Liver (tissue), 9 donors: Measurements from ENCODE around the gene USP6NL. TPM values are rescaled to one million over a fixed set of nuclear protein-coding genes. Genes with fewer than 3 reads are reported as not detected.

ENCODE experiments used
- DNase-seq: peaks from one replicate; pipeline ENCODE4 v3.0.0-alpha.2; 2017; ENCODE audit warnings: low spot score
- H3K27ac ChIP-seq, 2 donors: one replicate each; pipeline ENCODE4 v1.7.0; 2013; ENCODE audit warnings: inconsistent platforms in 2 of 2, low read length in 2 of 2, control low read depth in 1 of 2, low read depth in 1 of 2, mild to moderate bottlenecking in 1 of 2
- H3K27me3 ChIP-seq, 4 donors: one replicate each; pipeline versions ENCODE4 v1.6.1 to v1.7.0; 2013; ENCODE audit warnings: low read length in 3 of 4, inconsistent platforms in 1 of 4, mild to moderate bottlenecking in 1 of 4, moderate library complexity in 1 of 4; ENCODE audit not compliant: control insufficient read depth in 4 of 4, insufficient read depth in 4 of 4
- H3K36me3 ChIP-seq, 4 donors: one replicate each; pipeline versions ENCODE4 v1.6.1 to v1.7.0; 2013; ENCODE audit warnings: low read length in 3 of 4, mild to moderate bottlenecking in 3 of 4, low read depth in 1 of 4, moderate library complexity in 1 of 4; ENCODE audit not compliant: control insufficient read depth in 4 of 4, insufficient read depth in 3 of 4
- H3K4me1 ChIP-seq, 4 donors: one replicate each; pipeline versions ENCODE4 v1.6.1 to v1.7.0; 2013; ENCODE audit warnings: low read length in 3 of 4, mild to moderate bottlenecking in 3 of 4, moderate library complexity in 1 of 4; ENCODE audit not compliant: control insufficient read depth in 4 of 4, insufficient read depth in 4 of 4
- H3K4me3 ChIP-seq, 3 donors: one replicate each; pipeline versions ENCODE4 v1.6.1 to v1.7.0; 2013; ENCODE audit warnings: low read length in 3 of 3, control low read depth in 1 of 3, low read depth in 1 of 3, mild to moderate bottlenecking in 1 of 3
- H3K9ac ChIP-seq, 2 donors: one replicate each; pipeline ENCODE4 v1.7.0; 2013; ENCODE audit warnings: low read length in 2 of 2, mild to moderate bottlenecking in 2 of 2, moderate library complexity in 2 of 2, control low read depth in 1 of 2, low read depth in 1 of 2
- H3K9me3 ChIP-seq, 4 donors: one replicate each; pipeline versions ENCODE4 v1.6.1 to v1.7.0; 2013; ENCODE audit warnings: low read length in 3 of 4; ENCODE audit not compliant: control insufficient read depth in 4 of 4
- ATF3 ChIP-seq: IDR thresholded peaks from 2 replicates; pipeline ENCODE4 v1.6.1; 2016; ENCODE audit warnings: antibody characterized with exemption
- CTCF ChIP-seq: fragments of 150-350 bp; IDR thresholded peaks from 2 replicates; pipeline ENCODE4 v1.5.1; 2017; ENCODE audit warnings: improper control_type of control experiment, low read depth, low read length; ENCODE audit not compliant: missing input control
- EGR1 ChIP-seq, 2 donors: IDR thresholded peaks; 2 replicates each; pipeline ENCODE4 v1.6.1; 2016 to 2018; ENCODE audit warnings: antibody characterized with exemption in 2 of 2, low read depth in 2 of 2
- FOXA1 ChIP-seq: IDR thresholded peaks from 2 replicates; pipeline ENCODE4 v1.6.1; 2016; ENCODE audit warnings: antibody characterized with exemption
- FOXA2 ChIP-seq: IDR thresholded peaks from 2 replicates; pipeline ENCODE4 v1.6.1; 2016; ENCODE audit warnings: antibody characterized with exemption
- GABPA ChIP-seq, 2 donors: IDR thresholded peaks in 1 of 2; conservative IDR thresholded peaks in 1 of 2; 2 replicates each; pipeline ENCODE4 v1.6.1; 2016; ENCODE audit warnings: antibody characterized with exemption in 2 of 2, mild to moderate bottlenecking in 1 of 2, moderate library complexity in 1 of 2
- HNF4A ChIP-seq, 2 donors: conservative IDR thresholded peaks; 2 replicates each; pipeline ENCODE4 v1.6.1; 2016; ENCODE audit warnings: antibody characterized with exemption in 2 of 2, mild to moderate bottlenecking in 2 of 2
- HNF4G ChIP-seq: IDR thresholded peaks from 2 replicates; pipeline ENCODE4 v1.6.1; 2016; ENCODE audit warnings: antibody characterized with exemption
- JUND ChIP-seq, 2 donors: IDR thresholded peaks; 2 replicates each; pipeline ENCODE4 v1.6.1; 2016; ENCODE audit warnings: antibody characterized with exemption in 2 of 2
- MAX ChIP-seq: IDR thresholded peaks from 2 replicates; pipeline ENCODE4 v1.6.1; 2016; ENCODE audit warnings: antibody characterized with exemption
- NR2F2 ChIP-seq: IDR thresholded peaks from 2 replicates; pipeline ENCODE4 v1.6.1; 2016; ENCODE audit warnings: antibody characterized with exemption
- RAD21 ChIP-seq, 2 donors: IDR thresholded peaks; 2 replicates each; pipeline ENCODE4 v1.6.1; 2016; ENCODE audit warnings: antibody characterized with exemption in 2 of 2, mild to moderate bottlenecking in 2 of 2
- REST ChIP-seq: IDR thresholded peaks from 2 replicates; pipeline ENCODE4 v1.6.1; 2016; ENCODE audit warnings: antibody characterized with exemption, mild to moderate bottlenecking
- RXRA ChIP-seq, 2 donors: IDR thresholded peaks; 2 replicates each; pipeline ENCODE4 v1.6.1; 2017 to 2018; ENCODE audit warnings: antibody characterized with exemption in 2 of 2, mild to moderate bottlenecking in 1 of 2
- SP1 ChIP-seq: IDR thresholded peaks from 2 replicates; pipeline ENCODE4 v1.6.1; 2018; ENCODE audit warnings: antibody characterized with exemption, mild to moderate bottlenecking
- TAF1 ChIP-seq: conservative IDR thresholded peaks from 2 replicates; pipeline ENCODE4 v1.6.1; 2016; ENCODE audit warnings: antibody characterized with exemption, mild to moderate bottlenecking
- YY1 ChIP-seq: IDR thresholded peaks from 2 replicates; pipeline ENCODE4 v1.6.1; 2016; ENCODE audit warnings: antibody characterized with exemption, mild to moderate bottlenecking
- ZBTB33 ChIP-seq: IDR thresholded peaks from 2 replicates; pipeline ENCODE4 v1.6.1; 2016; ENCODE audit warnings: antibody characterized with exemption
- WGBS: extraction: QIAGEN DNeasy Blood & Tissue Kit; methylation state at CpG from one replicate; pipeline ENCODE4 v1.1.7; 2013; 5-methylcytosine and 5-hydroxymethylcytosine counted together
- polyA plus RNA-seq, 2 donors: library from polyadenylated mRNA; stranded (reverse) in 1 of 2; unstranded in 1 of 2; fragments of 200-250 nt in 1 of 2; fragments of >200 nt in 1 of 2; fragmentation: Nextera tagmentation in 1 of 2; extraction: Ambion mirVana in 1 of 2; gene quantifications; one replicate each; pipeline versions ENCODE4 v1.2.1 to v1.2.3, GENCODE V29; 2013 to 2015
- total RNA-seq, 2 donors: library from RNA; depleted of rRNA; stranded (reverse); fragments of >200 nt; gene quantifications; one replicate each; pipeline ENCODE4 v1.2.3, GENCODE V29; 2014
- donor health status: healthy.
- donor health status: healthy.
- donor health status: healthy.
- donor health status: healthy.
- donor health status: healthy.

Gene USP6NL
- total and polyA plus RNA-seq, 4 donors: 3.8 to 15.0 (median 10.2) TPM

GRCh38 chr10:11416974-11417373 is 194.5 kb downstream of the USP6NL start:
- H3K4me3 ChIP-seq: no peak overlapping the region
- peaks cover 0 to 6% (median 2%) of the 10 kb centered on the region in 4 donors for H3K9me3 ChIP-seq
- H3K36me3 ChIP-seq: no peaks in the 10 kb centered on the region
- 87% methylated on average over 2 of the region's 2 CpGs for WGBS
- H3K4me1 ChIP-seq: peaks cover 0 to 9% (median 4%) of the 10 kb centered on the region in 4 donors
- no peaks in the 10 kb centered on the region for H3K27me3 ChIP-seq
- TF ChIP-seq EGR1 (IDR thresholded peaks at IDR 0.05; ENCODE audit: low read depth in 2 of 2): no peak
- no peak for TF ChIP-seq ATF3
- TF ChIP-seq FOXA1: no peak
- TF ChIP-seq HNF4G: no peak
- no peak for TF ChIP-seq JUND (IDR thresholded peaks at IDR 0.05)
- no peak for TF ChIP-seq CTCF
- TF ChIP-seq YY1: no peak
- no peak for TF ChIP-seq NR2F2
- no peak overlapping the region for H3K27ac ChIP-seq
- no peak overlapping the region for H3K9ac ChIP-seq
- no peak for DNase-seq

GRCh38 chr10:11415095-11415494 is 196.4 kb downstream of the USP6NL start:
- peaks cover 0 to 7% (median 2%) of the 10 kb centered on the region in 4 donors for H3K9me3 ChIP-seq
- 89% methylated on average over 5 of the region's 5 CpGs for WGBS
- TF ChIP-seq NR2F2 (no peak), EGR1 (IDR thresholded peaks at IDR 0.05; ENCODE audit: low read depth in 2 of 2) (no peak), REST (no peak), ZBTB33 (no peak), ATF3 (no peak), FOXA1 (no peak), CTCF (no peak), HNF4G (no peak), FOXA2 (no peak), GABPA (IDR thresholded peaks at IDR 0.05 in 1 of 2, conservative IDR thresholded peaks at IDR 0.05 in 1 of 2) (no peak), RAD21 (IDR thresholded peaks at IDR 0.05) (no peak), HNF4A (conservative IDR thresholded peaks at IDR 0.05) (no peak), RXRA (IDR thresholded peaks at IDR 0.05) (no peak), MAX (no peak), JUND (IDR thresholded peaks at IDR 0.05) (no peak), TAF1 (no peak), YY1 (no peak), SP1 (no peak)
- peaks cover 0 to 9% (median 4%) of the 10 kb centered on the region in 4 donors for H3K4me1 ChIP-seq
- H3K36me3 ChIP-seq: no peaks in the 10 kb centered on the region
- H3K4me3 ChIP-seq: no peak overlapping the region
- no peak overlapping the region for H3K27ac ChIP-seq
- DNase-seq: no peak
- H3K27me3 ChIP-seq: no peaks in the 10 kb centered on the region
- no peak overlapping the region for H3K9ac ChIP-seq
